DOHH2 (cell line): Measurements from ENCODE around the gene USP2.

Experiments
- H3F3A ChIP-seq: fragments of 200-600 bp; sonication (generic), shearing (Covaris generic); 2 replicates; pipeline ENCODE4 v1.6.0; 2016; ENCODE audit warnings: antibody characterized with exemption, mild to moderate bottlenecking; ENCODE audit not compliant: control insufficient read depth, insufficient read depth
- H3K27ac ChIP-seq: fragments of 200-600 bp; sonication (generic); 2 replicates; pipeline ENCODE4 v1.5.1; 2014; ENCODE audit warnings: low read depth, mild to moderate bottlenecking, low read length, moderate library complexity
- H3K27me3 ChIP-seq: fragments of 200-600 bp; sonication (generic); 2 replicates; pipeline ENCODE4 v1.6.1; 2014; ENCODE audit warnings: mild to moderate bottlenecking, low read length, mixed read lengths; ENCODE audit not compliant: control insufficient read depth
- H3K36me3 ChIP-seq: fragments of 200-600 bp; sonication (generic); 2 replicates; pipeline ENCODE4 v1.6.1; 2014; ENCODE audit warnings: mild to moderate bottlenecking, low read length, moderate library complexity, mixed read lengths; ENCODE audit not compliant: control insufficient read depth
- H3K4me1 ChIP-seq: fragments of 200-600 bp; sonication (generic); 2 replicates; pipeline ENCODE4 v1.6.1; 2014; ENCODE audit warnings: mild to moderate bottlenecking, low read length, mixed read lengths; ENCODE audit not compliant: control insufficient read depth
- H3K4me2 ChIP-seq: fragments of 200-600 bp; sonication (generic); 2 replicates; pipeline ENCODE4 v1.6.0; 2014; ENCODE audit warnings: mild to moderate bottlenecking, low read length, moderate library complexity
- H3K4me3 ChIP-seq: fragments of 200-600 bp; sonication (generic); 2 replicates; pipeline ENCODE4 v1.5.1; 2014; ENCODE audit warnings: mild to moderate bottlenecking, low read length, mixed read lengths
- H3K79me2 ChIP-seq: fragments of 200-600 bp; sonication (generic); 2 replicates; pipeline ENCODE4 v1.6.1; 2014; ENCODE audit warnings: mild to moderate bottlenecking, low read length, mixed read lengths; ENCODE audit not compliant: control insufficient read depth
- H3K9me2 ChIP-seq: fragments of 200-600 bp; sonication (generic); replicated peaks from 2 replicates; pipeline ENCODE4 v1.6.1; 2014; ENCODE audit warnings: mild to moderate bottlenecking, low read length, mixed read lengths; ENCODE audit not compliant: control insufficient read depth
- H3K9me3 ChIP-seq: fragments of 200-600 bp; sonication (generic); 2 replicates; pipeline ENCODE4 v1.6.1; 2014; ENCODE audit warnings: antibody characterized with exemption, low read length, mixed read lengths; ENCODE audit not compliant: control insufficient read depth, insufficient read depth
- H4K20me1 ChIP-seq: fragments of 200-600 bp; sonication (generic); 2 replicates; pipeline ENCODE4 v1.6.0; 2014; ENCODE audit warnings: low read depth, mild to moderate bottlenecking, antibody characterized with exemption, low read length, moderate library complexity; ENCODE audit not compliant: control insufficient read depth, insufficient read depth
- EZH2phosphoT487 ChIP-seq: fragments of 200-600 bp; sonication (generic); IDR thresholded peaks from 2 replicates; pipeline ENCODE4 v1.6.1; 2017; ENCODE audit warnings: borderline replicate concordance, mild to moderate bottlenecking, antibody characterized with exemption, low read length, moderate library complexity, mixed read lengths
- TF ChIP-seq, protein P1 (sequence below): fragments of 200-600 bp; sonication (generic); IDR thresholded peaks from one replicate; pipeline ENCODE4 v1.5.1; 2014; ENCODE audit warnings: antibody characterized with exemption, mild to moderate bottlenecking, low read depth, low read length; ENCODE audit not compliant: poor library complexity, severe bottlenecking

Gene USP2

DNA sequence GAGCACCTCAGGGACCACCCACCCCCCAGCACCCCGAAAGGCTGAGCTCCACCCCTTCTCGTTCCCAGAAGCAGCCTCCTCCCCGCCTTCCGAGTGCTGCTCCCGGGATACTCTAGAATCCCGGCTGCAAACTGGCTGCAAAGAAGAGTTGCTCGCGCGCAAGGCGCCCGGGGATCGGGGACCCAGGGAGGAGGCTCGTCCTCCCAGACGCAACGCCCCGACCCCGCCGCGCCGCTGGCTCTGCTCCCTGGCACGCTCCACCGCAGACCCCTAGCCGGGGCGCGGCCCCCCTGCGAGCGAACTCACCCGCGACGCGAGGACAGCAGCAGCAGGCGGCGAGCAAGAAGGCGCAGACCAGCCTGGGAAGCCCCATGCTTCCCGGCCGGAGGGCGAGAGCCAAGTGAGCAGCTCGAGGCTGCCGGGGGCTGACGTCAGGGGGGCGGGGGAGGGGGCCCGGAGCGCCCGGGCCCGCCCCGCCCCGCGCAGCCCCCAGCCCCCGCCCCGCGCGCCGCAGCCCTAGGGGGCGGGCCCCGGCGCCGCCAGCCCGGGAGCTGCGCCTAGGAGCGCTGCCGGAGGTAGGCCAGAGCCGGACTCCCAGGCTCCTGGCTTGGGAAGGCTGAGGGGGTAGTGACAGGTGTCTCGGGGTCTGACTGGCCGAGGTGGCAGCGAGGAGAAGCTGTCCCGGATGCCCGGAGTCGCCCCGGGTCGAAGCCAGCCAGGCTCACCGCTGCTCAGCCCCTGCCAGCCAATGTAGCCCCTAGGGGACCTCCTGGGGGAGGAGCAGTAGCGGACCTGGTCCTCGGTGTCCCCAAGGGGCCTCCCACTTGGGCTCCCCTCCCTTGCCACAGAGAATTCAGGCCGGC is 64.5 kb downstream of the USP2 start, which contains the start of gene MCAM:
Gene MCAM, minus strand, starts transcription at position 402 of the 863 bp plus-strand sequence. Its CDS starts 29 bp downstream, at position 373.
- peak within 1 kb of the TSS; percentile 66 for H3K4me3 ChIP-seq

DNA sequence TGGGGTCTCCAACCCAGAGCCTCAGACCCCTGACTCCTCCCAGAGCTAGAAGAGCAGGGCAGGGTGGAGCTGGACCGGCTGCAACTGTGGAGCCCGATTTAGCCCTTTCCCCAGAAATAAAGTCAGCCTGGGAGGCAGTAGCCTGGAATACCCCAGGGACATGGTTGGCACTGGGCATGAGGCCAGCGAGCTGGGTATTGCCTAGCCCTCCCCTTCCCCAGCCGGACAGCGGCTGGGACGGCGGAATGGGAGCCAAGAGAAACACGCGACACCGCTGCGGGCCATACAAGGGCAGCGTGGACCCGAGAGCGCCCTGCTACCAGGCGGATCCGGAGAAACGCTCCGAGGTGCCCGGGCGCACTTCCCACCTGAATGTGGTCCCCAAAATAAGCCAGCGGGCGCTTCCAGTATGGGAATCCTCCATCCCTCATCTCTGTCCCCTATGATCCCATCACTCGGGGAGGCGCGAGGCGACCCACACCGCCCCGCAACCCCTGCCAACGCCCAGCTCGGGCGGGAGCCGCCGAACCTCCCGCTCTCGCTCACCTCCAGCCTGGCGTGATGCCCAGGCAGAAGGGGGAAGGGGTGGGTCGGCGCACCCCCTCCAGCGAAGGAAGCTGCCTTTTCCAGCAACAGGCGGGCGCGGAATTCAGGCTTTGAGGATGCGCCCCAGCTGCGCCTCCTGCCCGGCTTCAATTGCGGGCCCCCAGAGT is 65.3 kb downstream of the USP2 start:
- H3F3A ChIP-seq, result peaks cover 5% of the 10 kb centered on the region; the same call in 1 of the 2 replicates
- H3K9me2 ChIP-seq, result no peaks in the 10 kb centered on the region
- H3K4me2 ChIP-seq, result peak overlapping the region; percentile 88
- peak; percentile 77 for TF ChIP-seq EZH2phosphoT487
- TF ChIP-seq, protein P1, sequence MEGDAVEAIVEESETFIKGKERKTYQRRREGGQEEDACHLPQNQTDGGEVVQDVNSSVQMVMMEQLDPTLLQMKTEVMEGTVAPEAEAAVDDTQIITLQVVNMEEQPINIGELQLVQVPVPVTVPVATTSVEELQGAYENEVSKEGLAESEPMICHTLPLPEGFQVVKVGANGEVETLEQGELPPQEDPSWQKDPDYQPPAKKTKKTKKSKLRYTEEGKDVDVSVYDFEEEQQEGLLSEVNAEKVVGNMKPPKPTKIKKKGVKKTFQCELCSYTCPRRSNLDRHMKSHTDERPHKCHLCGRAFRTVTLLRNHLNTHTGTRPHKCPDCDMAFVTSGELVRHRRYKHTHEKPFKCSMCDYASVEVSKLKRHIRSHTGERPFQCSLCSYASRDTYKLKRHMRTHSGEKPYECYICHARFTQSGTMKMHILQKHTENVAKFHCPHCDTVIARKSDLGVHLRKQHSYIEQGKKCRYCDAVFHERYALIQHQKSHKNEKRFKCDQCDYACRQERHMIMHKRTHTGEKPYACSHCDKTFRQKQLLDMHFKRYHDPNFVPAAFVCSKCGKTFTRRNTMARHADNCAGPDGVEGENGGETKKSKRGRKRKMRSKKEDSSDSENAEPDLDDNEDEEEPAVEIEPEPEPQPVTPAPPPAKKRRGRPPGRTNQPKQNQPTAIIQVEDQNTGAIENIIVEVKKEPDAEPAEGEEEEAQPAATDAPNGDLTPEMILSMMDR, result no peak
- H4K20me1 ChIP-seq, result no peaks in the 10 kb centered on the region
- H3K36me3 ChIP-seq, result no peaks in the 10 kb centered on the region
- H3K79me2 ChIP-seq, result no peaks in the 10 kb centered on the region
- H3K9me3 ChIP-seq, result no peaks in the 10 kb centered on the region
- peaks cover 64% of the 10 kb centered on the region for H3K4me1 ChIP-seq
- H3K27ac ChIP-seq, result no peak overlapping the region
- peaks cover 24% of the 10 kb centered on the region for H3K27me3 ChIP-seq
- peak overlapping the region; percentile 66 for H3K4me3 ChIP-seq

More for the DNA sequence above, 64.5 kb downstream of the USP2 start, which contains the start of gene MCAM:
- Histone ChIP-seq H3K9me3 (no peaks in the 10 kb centered on the region), H3K79me2 (no peaks in the 10 kb centered on the region), H3K36me3 (no peaks in the 10 kb centered on the region), H3F3A (peaks cover 5% of the 10 kb centered on the region; the same call in 1 of the 2 replicates), H3K4me1 (peaks cover 72% of the 10 kb centered on the region), H4K20me1 (no peaks in the 10 kb centered on the region), H3K4me2 (peak within 1 kb of the TSS; percentile 88), H3K9me2 (no peaks in the 10 kb centered on the region), H3K27ac (no peak within 1 kb of the TSS), H3K27me3 (peaks cover 24% of the 10 kb centered on the region)
- TF ChIP-seq, protein P1, result no peak
- TF ChIP-seq EZH2phosphoT487, result peak; percentile 84; the same call in 1 of the 2 replicates

DNA sequence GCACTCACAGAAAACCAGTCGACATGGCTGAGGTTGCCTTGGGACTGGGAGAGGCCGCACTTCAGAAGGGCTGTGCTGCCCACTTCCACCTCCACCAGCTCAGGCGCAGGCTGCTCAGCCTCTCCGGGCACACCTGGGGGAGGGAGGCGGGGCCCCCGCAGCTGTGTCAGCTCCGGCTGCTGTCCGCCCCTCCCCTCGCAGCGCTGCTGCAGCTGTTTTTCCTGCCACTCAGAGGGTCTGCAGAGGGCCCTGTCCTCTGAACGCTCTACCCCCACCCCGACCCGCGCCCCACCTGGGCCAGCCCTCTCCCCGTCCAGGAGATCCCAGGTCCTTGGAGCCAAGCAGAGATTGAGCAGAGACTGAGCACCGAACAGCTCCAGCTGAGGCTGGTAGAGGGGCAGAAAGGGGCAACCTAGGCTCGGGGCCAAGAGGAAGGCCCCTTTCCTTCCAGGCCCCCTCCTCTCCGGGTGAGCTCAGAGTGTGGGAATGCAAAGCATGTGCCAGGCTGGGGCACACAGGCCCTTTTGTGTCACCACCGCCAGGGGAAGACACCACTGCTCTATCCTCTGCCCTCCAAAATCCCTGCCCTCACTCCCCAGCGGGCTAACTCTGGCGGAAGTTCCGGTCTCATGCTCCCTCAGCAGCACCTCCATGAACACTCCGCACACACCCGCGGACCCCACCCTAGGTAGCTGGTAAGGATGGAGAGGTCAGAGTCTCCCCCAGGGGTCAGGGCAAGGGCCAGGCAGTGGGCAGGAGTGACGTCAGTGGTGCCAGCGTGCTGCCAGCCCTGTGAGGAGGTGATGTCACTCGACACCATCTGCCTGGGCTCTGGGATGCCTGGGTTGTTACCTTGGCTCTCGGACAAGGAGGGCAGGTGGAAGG is 66.1 kb downstream of the USP2 start:
- Histone ChIP-seq H3K4me3 (peak overlapping the region; percentile 66), H3K9me2 (no peaks in the 10 kb centered on the region), H3K36me3 (no peaks in the 10 kb centered on the region), H4K20me1 (no peaks in the 10 kb centered on the region), H3K4me1 (peaks cover 57% of the 10 kb centered on the region), H3K27ac (no peak overlapping the region), H3K9me3 (no peaks in the 10 kb centered on the region), H3K79me2 (no peaks in the 10 kb centered on the region), H3K4me2 (peak overlapping the region; percentile 88), H3K27me3 (peaks cover 24% of the 10 kb centered on the region), H3F3A (peaks cover 5% of the 10 kb centered on the region; the same call in 1 of the 2 replicates)
- TF ChIP-seq, protein P1, result no peak
- no peak for TF ChIP-seq EZH2phosphoT487
